ENCODE results near the gene C12orf42. TPM values are rescaled to one million over a fixed set of nuclear protein-coding genes. Genes with fewer than 3 reads are reported as not detected.

The C12orf42 gene
- total RNA-seq, 1 donor: not detected

DNA sequence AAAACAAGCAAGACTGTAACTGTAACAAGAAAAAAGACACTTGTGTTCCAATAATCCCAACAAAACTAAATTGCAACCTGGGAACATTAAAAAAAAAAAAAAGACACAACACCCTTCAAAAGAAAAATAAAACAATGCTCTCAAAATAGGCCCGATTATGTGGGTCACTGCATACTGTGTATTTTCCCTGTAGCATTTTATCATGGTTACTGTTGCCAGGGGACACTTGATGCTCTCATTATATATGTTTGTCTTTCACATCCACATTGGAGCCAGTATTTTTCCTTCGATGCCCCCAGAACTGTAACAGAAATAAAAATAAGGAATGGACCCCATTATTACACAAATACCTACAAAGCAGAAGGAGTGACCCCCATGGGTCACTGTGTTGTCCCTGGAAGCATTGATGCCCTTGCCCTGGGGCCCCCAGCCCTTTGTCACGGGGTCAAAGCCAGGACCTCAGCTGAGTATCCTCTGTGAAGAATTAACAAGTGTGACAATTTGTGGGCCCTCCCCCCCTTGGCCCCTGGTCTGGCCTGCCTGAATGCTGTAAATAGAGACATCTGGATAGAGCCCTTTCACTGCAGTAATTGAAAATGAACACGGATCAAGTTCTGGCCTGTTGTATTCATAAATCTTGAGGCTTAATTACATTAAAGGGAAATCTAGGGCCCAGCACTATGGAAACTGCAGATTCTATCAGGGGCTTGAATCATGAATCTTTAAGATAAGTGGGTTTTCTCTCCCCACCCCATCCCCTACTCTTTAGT, 72.8 kb downstream of the C12orf42 start:
- H3K79me2 ChIP-seq (ENCODE audit: insufficient read depth, low read length): no peaks in the 10 kb centered on the region
- no peaks in the 10 kb centered on the region for H3K9me3 ChIP-seq (ENCODE audit: low read depth, low read length)
- H3K27me3 ChIP-seq (ENCODE audit: insufficient read depth, low read length): no peaks in the 10 kb centered on the region
- H3K4me1 ChIP-seq (ENCODE audit: insufficient read depth, low read length): no peaks in the 10 kb centered on the region
- H3K4me2 ChIP-seq (ENCODE audit: insufficient read depth, low read length): no peak overlapping the region
- no peaks in the 10 kb centered on the region for H4K20me1 ChIP-seq (ENCODE audit: insufficient read depth, low read length)
- DNase-seq (ENCODE audit: insufficient read length, low spot score, missing footprints): no peak
- H2AFZ ChIP-seq (ENCODE audit: low read length): no peak overlapping the region
- no peaks in the 10 kb centered on the region for H3K36me3 ChIP-seq (ENCODE audit: insufficient read depth, low read length)
- TF ChIP-seq, protein P1, sequence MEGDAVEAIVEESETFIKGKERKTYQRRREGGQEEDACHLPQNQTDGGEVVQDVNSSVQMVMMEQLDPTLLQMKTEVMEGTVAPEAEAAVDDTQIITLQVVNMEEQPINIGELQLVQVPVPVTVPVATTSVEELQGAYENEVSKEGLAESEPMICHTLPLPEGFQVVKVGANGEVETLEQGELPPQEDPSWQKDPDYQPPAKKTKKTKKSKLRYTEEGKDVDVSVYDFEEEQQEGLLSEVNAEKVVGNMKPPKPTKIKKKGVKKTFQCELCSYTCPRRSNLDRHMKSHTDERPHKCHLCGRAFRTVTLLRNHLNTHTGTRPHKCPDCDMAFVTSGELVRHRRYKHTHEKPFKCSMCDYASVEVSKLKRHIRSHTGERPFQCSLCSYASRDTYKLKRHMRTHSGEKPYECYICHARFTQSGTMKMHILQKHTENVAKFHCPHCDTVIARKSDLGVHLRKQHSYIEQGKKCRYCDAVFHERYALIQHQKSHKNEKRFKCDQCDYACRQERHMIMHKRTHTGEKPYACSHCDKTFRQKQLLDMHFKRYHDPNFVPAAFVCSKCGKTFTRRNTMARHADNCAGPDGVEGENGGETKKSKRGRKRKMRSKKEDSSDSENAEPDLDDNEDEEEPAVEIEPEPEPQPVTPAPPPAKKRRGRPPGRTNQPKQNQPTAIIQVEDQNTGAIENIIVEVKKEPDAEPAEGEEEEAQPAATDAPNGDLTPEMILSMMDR (IDR thresholded peaks at IDR 0.05; ENCODE audit: extremely low read depth, low read depth, low read length): no peak
- no peak overlapping the region for H3K27ac ChIP-seq (ENCODE audit: low read depth, low read length)
- no peak overlapping the region for H3K4me3 ChIP-seq (ENCODE audit: insufficient read depth, low read length)

DNA sequence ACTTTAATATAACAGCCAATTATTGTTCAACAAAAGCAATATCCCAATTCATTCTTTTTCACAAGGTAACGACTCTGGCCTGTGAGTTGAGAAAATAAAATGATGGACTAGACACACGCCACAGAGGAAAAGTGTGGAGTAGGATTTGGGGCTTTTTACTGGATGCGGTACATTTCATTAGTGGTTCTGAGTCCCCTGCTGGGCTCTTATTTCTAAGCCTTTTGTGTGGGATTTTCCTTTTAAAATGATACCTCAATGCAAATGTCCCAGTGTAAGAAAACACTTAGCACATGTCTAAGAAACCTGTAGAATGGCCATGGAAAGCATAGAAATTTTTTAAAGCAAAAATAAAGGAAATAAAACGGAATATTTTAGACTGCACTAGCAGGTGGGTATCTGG, 73.4 kb downstream of the C12orf42 start:
- TF ChIP-seq, protein P1 (IDR thresholded peaks at IDR 0.05; ENCODE audit: extremely low read depth, low read depth, low read length): no peak
- H3K4me1 ChIP-seq (ENCODE audit: insufficient read depth, low read length): no peaks in the 10 kb centered on the region
- H3K9me3 ChIP-seq (ENCODE audit: low read depth, low read length): no peaks in the 10 kb centered on the region
- H3K79me2 ChIP-seq (ENCODE audit: insufficient read depth, low read length): no peaks in the 10 kb centered on the region
- no peak overlapping the region for H2AFZ ChIP-seq (ENCODE audit: low read length)
- H3K36me3 ChIP-seq (ENCODE audit: insufficient read depth, low read length): no peaks in the 10 kb centered on the region
- no peak overlapping the region for H3K27ac ChIP-seq (ENCODE audit: low read depth, low read length)
- no peak for DNase-seq (ENCODE audit: insufficient read length, low spot score, missing footprints)
- H3K4me3 ChIP-seq (ENCODE audit: insufficient read depth, low read length): no peak overlapping the region
- no peaks in the 10 kb centered on the region for H3K27me3 ChIP-seq (ENCODE audit: insufficient read depth, low read length)
- no peaks in the 10 kb centered on the region for H4K20me1 ChIP-seq (ENCODE audit: insufficient read depth, low read length)
- no peak overlapping the region for H3K4me2 ChIP-seq (ENCODE audit: insufficient read depth, low read length)

DNA sequence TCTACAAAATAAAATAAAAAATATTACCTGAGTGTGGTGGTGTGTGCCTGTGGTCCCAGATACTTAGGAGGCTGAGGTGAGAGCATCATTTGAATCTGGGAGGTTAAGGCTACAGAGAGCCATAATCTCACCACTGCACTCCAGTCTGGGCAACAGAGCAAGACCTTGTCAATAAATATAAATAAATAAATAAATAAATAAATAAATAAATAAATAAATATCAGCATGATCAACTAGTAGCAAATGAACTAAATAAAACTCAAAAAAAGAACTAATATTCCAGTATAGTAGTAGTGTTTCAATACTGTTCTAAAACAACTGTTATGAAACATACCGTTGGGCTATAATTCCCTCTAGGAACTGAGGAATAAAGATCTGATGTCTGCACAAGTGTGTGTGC, 74.4 kb downstream of the C12orf42 start:
- Histone ChIP-seq H3K79me2 (ENCODE audit: insufficient read depth, low read length) (no peaks in the 10 kb centered on the region), H3K27ac (ENCODE audit: low read depth, low read length) (no peak overlapping the region), H4K20me1 (ENCODE audit: insufficient read depth, low read length) (no peaks in the 10 kb centered on the region), H3K4me3 (ENCODE audit: insufficient read depth, low read length) (no peak overlapping the region), H3K4me1 (ENCODE audit: insufficient read depth, low read length) (no peaks in the 10 kb centered on the region), H3K9me3 (ENCODE audit: low read depth, low read length) (no peaks in the 10 kb centered on the region), H3K4me2 (ENCODE audit: insufficient read depth, low read length) (no peak overlapping the region), H2AFZ (ENCODE audit: low read length) (no peak overlapping the region), H3K36me3 (ENCODE audit: insufficient read depth, low read length) (no peaks in the 10 kb centered on the region), H3K27me3 (ENCODE audit: insufficient read depth, low read length) (no peaks in the 10 kb centered on the region)
- no peak for DNase-seq (ENCODE audit: insufficient read length, low spot score, missing footprints)
- TF ChIP-seq, protein P1 (IDR thresholded peaks at IDR 0.05; ENCODE audit: extremely low read depth, low read depth, low read length): no peak

DNA sequence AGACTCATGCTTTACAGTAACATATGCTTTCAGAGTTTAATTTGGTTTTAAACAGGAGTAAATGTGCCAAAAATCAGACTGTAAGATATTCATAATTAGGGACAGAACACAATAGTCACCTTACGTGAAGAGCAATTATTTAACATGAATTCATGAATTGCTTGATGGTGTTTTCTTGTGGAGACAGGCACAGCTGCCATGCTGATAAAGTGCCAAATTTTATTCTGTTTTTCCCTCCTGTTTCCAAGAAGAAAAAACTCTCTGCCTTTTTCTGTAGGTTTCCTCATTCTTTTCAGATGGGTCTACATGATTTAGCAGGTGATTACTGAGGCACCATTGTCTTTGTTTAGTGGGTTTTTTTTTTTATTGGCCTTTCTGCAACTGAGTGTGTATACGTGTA, 80.1 kb downstream of the C12orf42 start:
- no peak overlapping the region for H3K27ac ChIP-seq (ENCODE audit: low read depth, low read length)
- no peaks in the 10 kb centered on the region for H3K27me3 ChIP-seq (ENCODE audit: insufficient read depth, low read length)
- H4K20me1 ChIP-seq (ENCODE audit: insufficient read depth, low read length): no peaks in the 10 kb centered on the region
- H3K9me3 ChIP-seq (ENCODE audit: low read depth, low read length): no peaks in the 10 kb centered on the region
- TF ChIP-seq, protein P1 (IDR thresholded peaks at IDR 0.05; ENCODE audit: extremely low read depth, low read depth, low read length): no peak
- H3K79me2 ChIP-seq (ENCODE audit: insufficient read depth, low read length): no peaks in the 10 kb centered on the region
- H3K4me1 ChIP-seq (ENCODE audit: insufficient read depth, low read length): no peaks in the 10 kb centered on the region
- H3K4me3 ChIP-seq (ENCODE audit: insufficient read depth, low read length): no peak overlapping the region
- no peak overlapping the region for H2AFZ ChIP-seq (ENCODE audit: low read length)
- no peak for DNase-seq (ENCODE audit: insufficient read length, low spot score, missing footprints)
- H3K36me3 ChIP-seq (ENCODE audit: insufficient read depth, low read length): no peaks in the 10 kb centered on the region
- no peak overlapping the region for H3K4me2 ChIP-seq (ENCODE audit: insufficient read depth, low read length)
